ENCODE results near the gene XRN1. TPM values are rescaled to one million over a fixed set of nuclear protein-coding genes. Genes with fewer than 3 reads are reported as not detected.

The XRN1 gene
- total RNA-seq, 1 experiment from 2014 or later = 23.3 TPM

GRCh38 chr3:142276781-142277180 lies 171.1 kb downstream of the XRN1 start:
- no TSS peak for BruUV-seq (replicated peaks)
- no peak overlapping the region for H3K4me3 ChIP-seq (ENCODE audit: low read depth, low read length)
- no peaks in the 10 kb centered on the region for H3K9me3 ChIP-seq
- H3K4me1 ChIP-seq = no peaks in the 10 kb centered on the region
- ChIA-PET POLR2A (no interaction called here), CTCF (no interaction called here)
- Mint-ChIP-seq H3K4me1 (ENCODE audit: low read depth, unreplicated experiment) (no peaks in the 10 kb centered on the region), H3K27me3 (ENCODE audit: insufficient read depth, unreplicated experiment) (no peaks in the 10 kb centered on the region), H3K4me3 (ENCODE audit: unreplicated experiment) (no peak overlapping the region), H3K27ac (ENCODE audit: unreplicated experiment) (no peak overlapping the region), H3K36me3 (ENCODE audit: insufficient read depth, unreplicated experiment) (no peaks in the 10 kb centered on the region), H3K9me3 (ENCODE audit: unreplicated experiment) (no peaks in the 10 kb centered on the region)
- no peaks in the 10 kb centered on the region for H3K36me3 ChIP-seq (ENCODE audit: control insufficient read depth, insufficient read depth, low read length)
- intact Hi-C loops (cut with micrococcal nuclease; ENCODE audit: unreplicated experiment) = no loop called here
- no peak for TF ChIP-seq CTCF (IDR thresholded peaks at IDR 0.05; ENCODE audit: insufficient read depth in 1 of 2, low read depth in 1 of 2, low read length in 1 of 2, severe bottlenecking in 1 of 2, unreplicated experiment in 1 of 2)
- DNase-seq = no peak
- H3K27me3 ChIP-seq (replicated peaks; ENCODE audit: control insufficient read depth, insufficient read depth, low read length) = no peaks in the 10 kb centered on the region

DNA sequence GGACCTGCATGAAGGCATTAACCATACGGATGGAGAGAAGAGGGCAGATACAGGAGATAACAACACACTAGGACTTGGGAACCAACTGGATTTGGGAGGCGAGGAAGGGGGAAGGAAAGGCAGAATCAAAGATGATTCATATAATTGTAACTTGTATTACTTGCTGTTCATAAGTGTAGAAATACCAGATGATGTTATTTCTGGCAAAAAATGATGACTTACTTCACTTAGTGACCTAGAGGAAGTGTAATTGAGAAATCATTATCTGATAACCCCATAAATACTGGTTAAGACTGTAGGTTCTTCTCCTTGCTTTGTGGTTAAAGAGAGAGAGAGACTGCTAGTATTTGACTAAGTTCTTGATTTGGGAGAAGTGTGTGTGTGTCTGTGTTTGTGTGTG lies 172.0 kb downstream of the XRN1 start:
- H3K4me1 Mint-ChIP-seq (ENCODE audit: low read depth, unreplicated experiment) = no peaks in the 10 kb centered on the region
- no peaks in the 10 kb centered on the region for H3K9me3 ChIP-seq
- POLR2A ChIA-PET = no interaction called here
- no peaks in the 10 kb centered on the region for H3K9me3 Mint-ChIP-seq (ENCODE audit: unreplicated experiment)
- TF ChIP-seq CTCF (IDR thresholded peaks at IDR 0.05; ENCODE audit: insufficient read depth in 1 of 2, low read depth in 1 of 2, low read length in 1 of 2, severe bottlenecking in 1 of 2, unreplicated experiment in 1 of 2) = no peak
- H3K27me3 Mint-ChIP-seq (ENCODE audit: insufficient read depth, unreplicated experiment) = no peaks in the 10 kb centered on the region
- H3K36me3 ChIP-seq (ENCODE audit: control insufficient read depth, insufficient read depth, low read length) = no peaks in the 10 kb centered on the region
- H3K4me3 Mint-ChIP-seq (ENCODE audit: unreplicated experiment) = no peak overlapping the region
- H3K27me3 ChIP-seq (replicated peaks; ENCODE audit: control insufficient read depth, insufficient read depth, low read length) = no peaks in the 10 kb centered on the region
- H3K4me3 ChIP-seq (ENCODE audit: low read depth, low read length) = no peak overlapping the region
- intact Hi-C loops (cut with micrococcal nuclease; ENCODE audit: unreplicated experiment) = no loop called here
- H3K4me1 ChIP-seq = no peaks in the 10 kb centered on the region
- no peak for DNase-seq
- BruUV-seq (replicated peaks) = no TSS peak
- CTCF ChIA-PET = no interaction called here
- no peak overlapping the region for H3K27ac Mint-ChIP-seq (ENCODE audit: unreplicated experiment)
- H3K36me3 Mint-ChIP-seq (ENCODE audit: insufficient read depth, unreplicated experiment) = no peaks in the 10 kb centered on the region

GRCh38 chr3:142274908-142275307 lies 172.9 kb downstream of the XRN1 start:
- ChIA-PET CTCF (no interaction called here), POLR2A (no interaction called here)
- H3K4me1 Mint-ChIP-seq (ENCODE audit: low read depth, unreplicated experiment) = no peaks in the 10 kb centered on the region
- no peak overlapping the region for H3K4me3 ChIP-seq (ENCODE audit: low read depth, low read length)
- no peaks in the 10 kb centered on the region for H3K9me3 Mint-ChIP-seq (ENCODE audit: unreplicated experiment)
- no peaks in the 10 kb centered on the region for H3K27me3 ChIP-seq (replicated peaks; ENCODE audit: control insufficient read depth, insufficient read depth, low read length)
- H3K4me1 ChIP-seq = no peaks in the 10 kb centered on the region
- BruUV-seq (replicated peaks) = no TSS peak
- H3K36me3 Mint-ChIP-seq (ENCODE audit: insufficient read depth, unreplicated experiment) = no peaks in the 10 kb centered on the region
- H3K36me3 ChIP-seq (ENCODE audit: control insufficient read depth, insufficient read depth, low read length) = no peaks in the 10 kb centered on the region
- no peak overlapping the region for H3K27ac Mint-ChIP-seq (ENCODE audit: unreplicated experiment)
- no peak for DNase-seq
- no peak for TF ChIP-seq CTCF (IDR thresholded peaks at IDR 0.05; ENCODE audit: insufficient read depth in 1 of 2, low read depth in 1 of 2, low read length in 1 of 2, severe bottlenecking in 1 of 2, unreplicated experiment in 1 of 2)
- intact Hi-C loops (cut with micrococcal nuclease; ENCODE audit: unreplicated experiment) = no loop called here
- no peaks in the 10 kb centered on the region for H3K9me3 ChIP-seq
- H3K27me3 Mint-ChIP-seq (ENCODE audit: insufficient read depth, unreplicated experiment) = no peaks in the 10 kb centered on the region
- no peak overlapping the region for H3K4me3 Mint-ChIP-seq (ENCODE audit: unreplicated experiment)

Data from Caco-2 (cell line).